ENCODE results near the gene GRHL3. TPM values are rescaled to one million over a fixed set of nuclear protein-coding genes. Genes with fewer than 3 reads are reported as not detected.

GRHL3 gene
- total RNA-seq, 1 donor from 2014 or later, result 6.9 TPM

GRCh38 chr1:24353292-24353891 lies 34.2 kb downstream of the GRHL3 start:
- H3K27ac Mint-ChIP-seq (ENCODE audit: unreplicated experiment), result no peak overlapping the region
- FAIRE-seq, result no peak
- no peaks in the 10 kb centered on the region for H3K79me2 ChIP-seq (ENCODE audit: insufficient read depth, low read length)

GRCh38 chr1:24355466-24355865 lies 36.3 kb downstream of the GRHL3 start:
- Histone ChIP-seq H3K4me1 (ENCODE audit: insufficient read depth, low read length) (peaks cover 11% of the 10 kb centered on the region), H3K27ac (ENCODE audit: low read depth, low read length) (no peak overlapping the region), H3K4me2 (ENCODE audit: low read length) (no peak overlapping the region), H2AFZ (ENCODE audit: low read depth, low read length) (no peak overlapping the region), H3K9ac (ENCODE audit: low read length) (no peak overlapping the region), H4K20me1 (ENCODE audit: insufficient read depth, low read length) (no peaks in the 10 kb centered on the region), H3K27me3 (ENCODE audit: insufficient read depth, low read length) (no peaks in the 10 kb centered on the region), H3K9me3 (ENCODE audit: insufficient read depth, low read depth, low read length) (no peaks in the 10 kb centered on the region), H3K4me3 (ENCODE audit: insufficient read depth, low read depth, low read length) (no peak overlapping the region), H3K36me3 (ENCODE audit: insufficient read depth, low read length) (no peaks in the 10 kb centered on the region), H3K79me2 (ENCODE audit: insufficient read depth, low read length) (no peaks in the 10 kb centered on the region)
- H3K27ac Mint-ChIP-seq (ENCODE audit: unreplicated experiment), result no peak overlapping the region
- H3K4me1 Mint-ChIP-seq (ENCODE audit: low read depth, unreplicated experiment), result peaks cover 11% of the 10 kb centered on the region
- H3K27me3 Mint-ChIP-seq (ENCODE audit: low read depth, unreplicated experiment), result peaks cover 15% of the 10 kb centered on the region
- peaks cover 11% of the 10 kb centered on the region for H3K36me3 Mint-ChIP-seq (ENCODE audit: low read depth, unreplicated experiment)
- no peak overlapping the region for H3K4me3 Mint-ChIP-seq (ENCODE audit: unreplicated experiment)
- DNase-seq (ENCODE audit: low read depth), result no peak
- no peak for FAIRE-seq
- H3K9me3 Mint-ChIP-seq (ENCODE audit: unreplicated experiment), result peaks cover 2% of the 10 kb centered on the region
- TF ChIP-seq CTCF (IDR thresholded peaks at IDR 0.05; ENCODE audit: insufficient read depth, low read depth, low read length), result no peak
- TF ChIP-seq EZH2 (IDR thresholded peaks at IDR 0.05; ENCODE audit: insufficient read depth, low read length), result no peak

More at GRCh38 chr1:24353292-24353891, 34.2 kb downstream of the GRHL3 start:
- Mint-ChIP-seq H3K9me3 (ENCODE audit: unreplicated experiment) (peaks cover 2% of the 10 kb centered on the region), H3K4me3 (ENCODE audit: unreplicated experiment) (no peak overlapping the region), H3K27me3 (ENCODE audit: low read depth, unreplicated experiment) (peaks cover 20% of the 10 kb centered on the region), H3K4me1 (ENCODE audit: low read depth, unreplicated experiment) (peaks cover 14% of the 10 kb centered on the region), H3K36me3 (ENCODE audit: low read depth, unreplicated experiment) (peaks cover 7% of the 10 kb centered on the region)
- Histone ChIP-seq H3K27ac (ENCODE audit: low read depth, low read length) (no peak overlapping the region), H3K4me2 (ENCODE audit: low read length) (no peak overlapping the region), H3K9me3 (ENCODE audit: insufficient read depth, low read depth, low read length) (no peaks in the 10 kb centered on the region), H3K4me1 (ENCODE audit: insufficient read depth, low read length) (peaks cover 19% of the 10 kb centered on the region), H3K27me3 (ENCODE audit: insufficient read depth, low read length) (no peaks in the 10 kb centered on the region), H3K4me3 (ENCODE audit: insufficient read depth, low read depth, low read length) (no peak overlapping the region), H3K36me3 (ENCODE audit: insufficient read depth, low read length) (no peaks in the 10 kb centered on the region), H4K20me1 (ENCODE audit: insufficient read depth, low read length) (no peaks in the 10 kb centered on the region), H2AFZ (ENCODE audit: low read depth, low read length) (no peak overlapping the region), H3K9ac (ENCODE audit: low read length) (no peak overlapping the region)
- TF ChIP-seq CTCF (IDR thresholded peaks at IDR 0.05; ENCODE audit: insufficient read depth, low read depth, low read length) (no peak), EZH2 (IDR thresholded peaks at IDR 0.05; ENCODE audit: insufficient read depth, low read length) (no peak)
- no peak for DNase-seq (ENCODE audit: low read depth)

- Histone ChIP-seq H3K9ac (ENCODE audit: low read length) (no peak overlapping the region), H3K27ac (ENCODE audit: low read depth, low read length) (no peak overlapping the region), H3K4me2 (ENCODE audit: low read length) (no peak overlapping the region), H3K27me3 (ENCODE audit: insufficient read depth, low read length) (no peaks in the 10 kb centered on the region), H3K79me2 (ENCODE audit: insufficient read depth, low read length) (no peaks in the 10 kb centered on the region), H3K4me1 (ENCODE audit: insufficient read depth, low read length) (peaks cover 5% of the 10 kb centered on the region), H4K20me1 (ENCODE audit: insufficient read depth, low read length) (no peaks in the 10 kb centered on the region), H3K4me3 (ENCODE audit: insufficient read depth, low read depth, low read length) (no peak overlapping the region), H2AFZ (ENCODE audit: low read depth, low read length) (no peak overlapping the region), H3K36me3 (ENCODE audit: insufficient read depth, low read length) (no peaks in the 10 kb centered on the region), H3K9me3 (ENCODE audit: insufficient read depth, low read depth, low read length) (no peaks in the 10 kb centered on the region)
- peaks cover 20% of the 10 kb centered on the region for H3K36me3 Mint-ChIP-seq (ENCODE audit: low read depth, unreplicated experiment)
- peaks cover 2% of the 10 kb centered on the region for H3K9me3 Mint-ChIP-seq (ENCODE audit: unreplicated experiment)
- FAIRE-seq (no peak), DNase-seq (ENCODE audit: low read depth) (no peak)
- peaks cover 4% of the 10 kb centered on the region for H3K4me1 Mint-ChIP-seq (ENCODE audit: low read depth, unreplicated experiment)
- no peak for TF ChIP-seq EZH2 (IDR thresholded peaks at IDR 0.05; ENCODE audit: insufficient read depth, low read length)
- no peak for TF ChIP-seq CTCF (IDR thresholded peaks at IDR 0.05; ENCODE audit: insufficient read depth, low read depth, low read length)
- H3K27ac Mint-ChIP-seq (ENCODE audit: unreplicated experiment), result no peak overlapping the region
- H3K27me3 Mint-ChIP-seq (ENCODE audit: low read depth, unreplicated experiment), result peaks cover 15% of the 10 kb centered on the region
- H3K4me3 Mint-ChIP-seq (ENCODE audit: unreplicated experiment), result no peak overlapping the region
These were observed 37.9 kb downstream of the GRHL3 start for GRCh38 chr1:24357038-24357437.
